Effector CD8-positive, alpha-beta T cell (primary cell): ENCODE data around the gene SSTR1.

Source experiments
- DNase-seq: peaks from one replicate; lab custom pipeline; 2025; lab: John Stamatoyannopoulos, UW

The SSTR1 gene

GRCh38 chr14:38238332-38238731 is 30.6 kb downstream of the SSTR1 start:
- DNase-seq = no peak

DNA sequence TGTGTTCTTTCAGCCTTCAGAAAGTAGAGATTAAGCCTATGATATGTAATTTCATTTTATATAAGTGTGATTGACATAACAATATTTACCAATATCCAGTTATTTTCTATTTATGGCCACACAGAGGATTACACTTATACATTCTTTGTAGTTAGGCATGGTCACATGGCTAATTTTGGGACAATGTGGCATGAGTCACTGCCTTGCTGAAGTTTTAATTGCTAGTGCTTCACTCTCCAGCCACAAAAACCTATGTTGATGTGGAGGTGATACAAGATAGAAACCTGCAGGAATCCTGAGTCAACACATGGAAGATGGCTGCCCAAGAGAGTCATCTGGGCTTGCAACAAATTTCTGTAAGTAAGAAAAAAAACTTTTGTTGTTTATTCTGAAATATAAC is 31.2 kb downstream of the SSTR1 start:
- no peak for DNase-seq

GRCh38 chr14:38243696-38244240 is 36.1 kb downstream of the SSTR1 start:
- no peak for DNase-seq

GRCh38 chr14:38248321-38249028 is 40.8 kb downstream of the SSTR1 start:
- DNase-seq = no peak

GRCh38 chr14:38250331-38250730 is 42.6 kb downstream of the SSTR1 start:
- no peak for DNase-seq

DNA sequence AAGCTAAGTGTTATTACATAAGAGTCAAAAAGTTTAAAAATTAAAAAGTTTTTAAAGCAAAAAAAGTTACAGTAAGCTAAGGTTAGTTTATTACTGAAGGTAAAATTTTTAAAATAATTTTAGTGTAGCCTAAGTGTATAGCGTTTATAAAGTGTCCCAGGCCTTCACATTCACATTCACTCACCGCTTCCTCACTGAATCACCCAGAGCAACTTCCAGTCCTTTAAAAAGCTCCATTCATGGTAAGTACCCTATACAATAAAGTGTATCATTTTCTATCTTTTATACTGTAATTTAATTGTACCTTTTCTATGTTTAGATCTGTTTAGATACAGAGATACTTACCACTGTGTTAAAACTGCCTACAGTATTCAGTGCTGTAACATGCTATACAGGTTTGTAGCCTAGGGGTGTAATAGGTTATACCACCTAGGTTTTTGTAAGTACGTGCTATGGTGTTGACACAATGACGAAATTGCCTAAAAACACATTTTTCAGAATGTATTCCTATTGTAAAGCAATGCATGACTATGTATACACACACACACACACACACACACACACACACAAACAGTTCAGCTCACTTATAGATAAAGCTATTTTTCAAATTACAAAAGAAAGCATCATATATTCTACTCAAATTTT is 44.5 kb downstream of the SSTR1 start:
- no peak for DNase-seq

DNA sequence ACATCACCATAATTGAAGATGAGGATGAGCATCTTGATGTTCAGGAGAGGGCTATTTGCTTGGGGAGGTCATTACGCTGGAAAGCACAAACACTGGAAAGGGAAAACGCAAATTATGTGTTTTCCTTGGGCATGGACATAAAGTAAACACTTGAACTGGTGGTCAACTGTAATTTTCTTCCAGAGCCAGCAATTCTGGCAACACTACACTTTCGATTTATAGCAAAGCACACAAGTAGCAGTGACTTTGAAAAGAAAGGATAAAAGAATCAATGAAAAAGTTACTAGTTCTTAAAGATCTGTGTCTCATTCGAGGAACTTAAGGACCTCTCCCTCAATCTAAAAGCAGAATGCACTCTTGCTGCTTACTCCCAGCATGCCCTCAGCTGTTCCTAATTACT is 46.0 kb downstream of the SSTR1 start:
- no peak for DNase-seq

DNA sequence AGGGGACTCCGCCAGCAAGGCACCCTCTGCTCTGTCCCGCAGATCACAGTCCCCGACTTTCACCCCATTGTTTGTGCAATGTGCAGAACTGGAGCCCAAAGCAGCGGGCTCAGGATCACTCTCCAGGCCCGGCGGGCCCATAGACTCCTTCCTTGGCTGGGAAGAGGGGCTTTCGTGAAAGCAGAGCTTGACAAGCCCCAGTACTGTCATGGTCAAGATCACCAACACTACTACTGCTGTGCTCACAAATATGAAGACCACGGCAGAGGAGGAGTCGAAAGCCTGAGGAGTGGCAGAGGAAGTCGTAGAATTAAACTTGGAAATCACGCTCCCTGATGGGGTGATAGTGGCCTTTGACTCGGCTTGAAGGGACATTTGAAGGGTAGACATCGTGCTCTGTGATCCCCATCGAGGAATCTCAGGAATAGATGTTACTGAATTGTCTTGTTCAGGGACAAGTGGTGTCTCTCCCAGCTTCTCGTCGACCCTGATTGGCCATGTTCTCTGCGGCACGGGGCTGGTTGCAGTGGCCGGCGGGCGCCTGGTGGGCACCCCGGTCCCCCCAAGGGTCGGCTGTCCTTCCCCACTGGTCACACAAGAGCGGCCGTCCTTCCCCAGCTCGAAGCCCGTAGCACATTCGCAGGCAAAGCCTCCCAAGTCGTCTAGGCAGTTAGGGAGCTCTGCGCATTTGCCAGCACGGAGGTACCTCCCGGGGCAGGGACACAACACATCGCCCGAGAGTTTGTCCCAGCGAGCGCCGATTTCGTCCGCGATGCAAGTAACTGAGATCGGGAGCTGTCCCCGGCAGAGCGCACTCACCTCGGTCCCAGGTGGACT is 47.1 kb downstream of the SSTR1 start:
- DNase-seq = no peak

DNA sequence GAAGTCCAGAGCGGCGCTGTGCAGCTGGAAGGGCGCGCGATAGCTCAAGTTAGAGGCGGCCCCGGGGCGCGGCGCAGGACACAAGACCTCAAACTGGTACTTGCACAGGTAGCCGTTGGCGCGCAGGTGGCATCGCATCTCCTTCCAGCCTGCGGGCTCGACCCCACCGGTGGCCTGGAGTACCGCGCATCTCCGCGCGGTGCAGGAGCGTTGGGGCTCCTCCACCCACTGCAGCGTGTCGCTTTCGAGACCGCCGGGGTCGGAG is 47.6 kb downstream of the SSTR1 start:
- no peak for DNase-seq

- no peak for DNase-seq
Measured at GRCh38 chr14:38255673-38256532, 48.2 kb downstream of the SSTR1 start, which contains the start of gene CLEC14A. TSS of gene CLEC14A (minus strand) at chr14:38256093. CDS start at chr14:38256022, 71 bp downstream.

DNA sequence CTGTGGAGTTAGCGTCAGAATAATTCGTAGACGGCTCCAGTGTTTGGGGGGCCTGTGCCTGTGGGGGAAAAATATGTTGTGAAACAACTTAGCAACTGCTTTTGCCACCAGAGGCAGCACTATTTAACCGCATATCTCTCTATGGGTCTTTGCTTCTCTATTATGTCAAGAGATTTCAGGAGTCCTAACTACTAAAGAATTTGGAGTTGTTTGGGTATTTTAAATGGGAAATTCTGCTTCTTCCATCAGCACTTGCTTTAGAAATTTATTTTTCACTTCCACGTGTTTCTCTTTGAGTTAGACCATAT is 48.8 kb downstream of the SSTR1 start:
- no peak for DNase-seq

- no peak for DNase-seq
Measured at GRCh38 chr14:38257507-38257906, 49.8 kb downstream of the SSTR1 start.

GRCh38 chr14:38261620-38262019 is 53.9 kb downstream of the SSTR1 start:
- no peak for DNase-seq
